Natural killer cell (primary cell): ENCODE results near the gene PPP5C. TPM values are rescaled to one million over a fixed set of nuclear protein-coding genes. Genes with fewer than 3 reads are reported as not detected.
"Not testable (repeated sequence)": the region's sequence is repeated elsewhere in the genome, so short reads cannot be mapped to it uniquely, and the experiment has no call there.

Experiments used
- ATAC-seq, 3 donors: fragments of 150-1000 bp in 2 of 3; fragments of 200-7000 bp in 1 of 3; cut with Tn5 transposase; 1 replicate in 1 of 3; 2 replicates in 2 of 3; pipeline ENCODE4 v1.10.0; 2021; ENCODE audit warnings: mild to moderate bottlenecking in 2 of 3, moderate library complexity in 2 of 3
- DNase-seq, 2 donors: peaks; one replicate each; pipeline versions ENCODE4 v3.0.0 to v3.0.0-alpha.2; 2013 to 2021; ENCODE audit warnings: mixed read lengths in 1 of 2
- H3K27ac ChIP-seq: one replicate; pipeline ENCODE4 v1.5.1; 2013; ENCODE audit warnings: mild to moderate bottlenecking, low read length
- H3K27me3 ChIP-seq: one replicate; pipeline ENCODE4 v1.6.1; 2013; ENCODE audit warnings: low read length; ENCODE audit not compliant: control insufficient read depth, insufficient read depth
- H3K36me3 ChIP-seq: one replicate; pipeline ENCODE4 v1.6.1; 2013; ENCODE audit warnings: low read length; ENCODE audit not compliant: control insufficient read depth, insufficient read depth
- H3K4me1 ChIP-seq: one replicate; pipeline ENCODE4 v1.6.1; 2013; ENCODE audit warnings: low read length; ENCODE audit not compliant: control insufficient read depth, insufficient read depth
- H3K4me3 ChIP-seq: one replicate; pipeline ENCODE4 v1.5.1; 2013; ENCODE audit warnings: low read length
- H3K9me3 ChIP-seq: one replicate; pipeline ENCODE4 v1.6.1; 2013; ENCODE audit warnings: low read length; ENCODE audit not compliant: control insufficient read depth, insufficient read depth
- H3K27ac Mint-ChIP-seq, 2 donors: one replicate each; pipeline ENCODE4 v1.8.0; 2022; ENCODE audit warnings: mild to moderate bottlenecking in 2 of 2, mixed read lengths in 2 of 2, moderate library complexity in 1 of 2
- H3K27me3 Mint-ChIP-seq, 2 donors: one replicate each; pipeline ENCODE4 v1.8.0; 2022; ENCODE audit warnings: low read depth in 2 of 2, mixed read lengths in 2 of 2
- H3K36me3 Mint-ChIP-seq: one replicate; pipeline ENCODE4 v1.8.0; 2022; ENCODE audit warnings: mixed read lengths
- H3K4me1 Mint-ChIP-seq, 2 donors: one replicate each; pipeline ENCODE4 v1.8.0; 2022; ENCODE audit warnings: mixed read lengths in 2 of 2
- H3K4me3 Mint-ChIP-seq: one replicate; pipeline ENCODE4 v1.8.0; 2022; ENCODE audit warnings: mild to moderate bottlenecking, moderate library complexity, mixed read lengths
- H3K9me3 Mint-ChIP-seq, 2 donors: one replicate each; pipeline ENCODE4 v1.8.0; 2022; ENCODE audit warnings: mixed read lengths in 2 of 2
- WGBS: methylation state at CpG from one replicate; pipeline ENCODE4 v1.1.7; 2013; ENCODE audit warnings: missing lambda C conversion rate; ENCODE audit not compliant: insufficient coverage; 5-methylcytosine and 5-hydroxymethylcytosine counted together
- intact Hi-C: fragments of 100-400 bp; cut with micrococcal nuclease; formaldehyde crosslinking; loops from one replicate; pipeline ENCODE4 v1.14.2; 2022
- total RNA-seq, 4 donors: library from RNA; stranded (reverse); fragments of 120-200 nt in 1 of 4; gene quantifications; one replicate each; pipeline versions ENCODE4 v1.2.3 to v1.2.4, GENCODE V29; 2013 to 2022
- TF ChIP-seq, protein P1 (sequence below): fragments of 200-600 bp; IDR thresholded peaks from one replicate; pipeline ENCODE4 v1.8.0; 2022; ENCODE audit warnings: antibody characterized with exemption

The PPP5C gene
- total RNA-seq, 3 donors from 2014 or later (not counting 1 experiment from before 2014, with no cell fraction given): 95.4 to 106 (median 98.4) TPM

DNA sequence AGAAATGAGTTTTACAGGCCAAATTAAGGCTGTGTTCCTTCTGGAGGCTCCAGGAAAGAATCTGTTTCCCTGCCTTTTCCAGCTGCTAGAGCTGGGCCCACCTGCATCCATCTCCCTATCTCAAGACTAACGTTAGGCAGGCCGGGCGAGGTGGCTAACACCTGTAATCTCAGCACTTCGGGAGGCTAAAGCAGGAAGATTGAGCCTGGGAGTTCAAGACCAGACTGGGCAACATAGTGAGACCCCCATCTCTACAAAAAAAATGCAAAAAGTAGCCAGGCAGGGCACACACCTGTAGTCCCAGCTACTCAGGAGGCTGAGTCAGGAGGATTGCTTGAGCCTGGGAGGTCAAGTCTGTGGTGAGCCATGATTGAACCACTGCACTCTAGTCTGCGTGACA lies 35.4 kb upstream of the PPP5C start:
- no peaks in the 10 kb centered on the region for H3K36me3 ChIP-seq
- ATAC-seq (no peak), DNase-seq (no peak)
- H3K36me3 Mint-ChIP-seq: no peaks in the 10 kb centered on the region
- no peak overlapping the region for H3K27ac Mint-ChIP-seq
- H3K27ac ChIP-seq: no peak overlapping the region
- peaks cover 0 to 3% of the 10 kb centered on the region in 2 donors for H3K27me3 Mint-ChIP-seq
- no peaks in the 10 kb centered on the region for H3K4me1 Mint-ChIP-seq
- no peak overlapping the region for H3K4me3 ChIP-seq
- H3K27me3 ChIP-seq: no peaks in the 10 kb centered on the region
- H3K9me3 Mint-ChIP-seq: peaks cover 0 to 2% of the 10 kb centered on the region in 2 donors
- intact Hi-C loops: no loop called here
- no peaks in the 10 kb centered on the region for H3K4me1 ChIP-seq
- TF ChIP-seq, protein P1, sequence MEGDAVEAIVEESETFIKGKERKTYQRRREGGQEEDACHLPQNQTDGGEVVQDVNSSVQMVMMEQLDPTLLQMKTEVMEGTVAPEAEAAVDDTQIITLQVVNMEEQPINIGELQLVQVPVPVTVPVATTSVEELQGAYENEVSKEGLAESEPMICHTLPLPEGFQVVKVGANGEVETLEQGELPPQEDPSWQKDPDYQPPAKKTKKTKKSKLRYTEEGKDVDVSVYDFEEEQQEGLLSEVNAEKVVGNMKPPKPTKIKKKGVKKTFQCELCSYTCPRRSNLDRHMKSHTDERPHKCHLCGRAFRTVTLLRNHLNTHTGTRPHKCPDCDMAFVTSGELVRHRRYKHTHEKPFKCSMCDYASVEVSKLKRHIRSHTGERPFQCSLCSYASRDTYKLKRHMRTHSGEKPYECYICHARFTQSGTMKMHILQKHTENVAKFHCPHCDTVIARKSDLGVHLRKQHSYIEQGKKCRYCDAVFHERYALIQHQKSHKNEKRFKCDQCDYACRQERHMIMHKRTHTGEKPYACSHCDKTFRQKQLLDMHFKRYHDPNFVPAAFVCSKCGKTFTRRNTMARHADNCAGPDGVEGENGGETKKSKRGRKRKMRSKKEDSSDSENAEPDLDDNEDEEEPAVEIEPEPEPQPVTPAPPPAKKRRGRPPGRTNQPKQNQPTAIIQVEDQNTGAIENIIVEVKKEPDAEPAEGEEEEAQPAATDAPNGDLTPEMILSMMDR: no peak
- 95% methylated on average over 5 of the region's 5 CpGs for WGBS
- H3K9me3 ChIP-seq: peaks cover 5% of the 10 kb centered on the region
- H3K4me3 Mint-ChIP-seq: no peak overlapping the region

DNA sequence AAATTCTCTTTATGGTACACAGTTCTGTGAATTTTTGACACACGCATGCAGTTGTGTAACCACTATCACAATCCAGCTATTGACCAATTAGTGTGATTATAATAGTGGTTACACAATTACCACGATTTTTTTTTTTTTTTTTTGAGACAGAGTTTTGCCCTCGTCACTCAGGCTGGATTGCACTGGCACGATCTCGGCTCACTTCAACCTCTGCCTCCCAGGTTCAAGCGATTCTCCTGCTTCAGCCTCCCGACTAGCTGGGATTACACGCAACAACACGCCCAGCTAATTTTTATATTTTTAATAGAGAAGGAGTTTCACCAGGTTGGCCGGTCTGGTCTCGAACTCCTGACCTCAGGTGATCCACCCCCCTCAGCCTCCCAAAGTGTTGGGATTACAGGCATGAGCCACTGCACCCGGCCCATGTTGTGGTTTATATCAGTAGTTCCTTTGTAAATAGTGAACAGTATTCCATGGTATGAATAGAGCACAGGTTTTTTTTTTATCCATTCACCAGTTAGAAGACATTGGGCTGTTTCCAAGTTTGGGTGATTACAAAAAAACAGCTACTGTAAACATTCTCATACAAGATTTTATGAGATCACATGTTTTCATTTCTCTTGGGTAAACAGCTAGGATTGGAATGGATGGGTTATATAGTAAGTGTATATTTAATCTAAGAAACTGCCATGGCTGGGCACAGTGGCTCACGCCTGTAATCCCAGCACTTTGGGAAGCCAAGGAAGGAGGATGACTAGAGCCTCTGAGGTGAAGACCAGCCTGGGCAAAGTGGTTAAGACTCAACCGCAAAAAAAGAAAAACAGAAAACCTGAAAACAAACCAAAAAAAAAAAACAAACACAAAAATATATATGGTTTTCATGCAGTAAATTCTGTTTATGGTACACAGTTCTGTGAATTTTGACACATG lies 33.1 kb upstream of the PPP5C start:
- DNase-seq, H3K9me3 ChIP-seq, ATAC-seq, H3K9me3 Mint-ChIP-seq, H3K4me1 Mint-ChIP-seq, H3K27me3 ChIP-seq, H3K36me3 Mint-ChIP-seq, H3K4me3 ChIP-seq, H3K4me3 Mint-ChIP-seq, H3K27ac Mint-ChIP-seq, H3K27ac ChIP-seq, H3K36me3 ChIP-seq, H3K27me3 Mint-ChIP-seq, intact Hi-C loops, H3K4me1 ChIP-seq: not testable (repeated sequence)
- WGBS: 83% methylated on average over 7 of the region's 14 CpGs

GRCh38 chr19:46317339-46317738 lies 29.5 kb upstream of the PPP5C start:
- ATAC-seq: no peak
- no peaks in the 10 kb centered on the region for H3K36me3 ChIP-seq
- no peaks in the 10 kb centered on the region for H3K36me3 Mint-ChIP-seq

GRCh38 chr19:46319613-46320012 lies 27.3 kb upstream of the PPP5C start:
- Histone ChIP-seq H3K4me1 (no peaks in the 10 kb centered on the region), H3K4me3 (no peak overlapping the region), H3K27ac (no peak overlapping the region), H3K9me3 (no peaks in the 10 kb centered on the region), H3K36me3 (no peaks in the 10 kb centered on the region), H3K27me3 (no peaks in the 10 kb centered on the region)
- no peak overlapping the region for H3K27ac Mint-ChIP-seq
- no peaks in the 10 kb centered on the region for H3K36me3 Mint-ChIP-seq
- DNase-seq (no peak), ATAC-seq (no peak)
- no peak overlapping the region for H3K4me3 Mint-ChIP-seq
- H3K4me1 Mint-ChIP-seq: no peaks in the 10 kb centered on the region
- intact Hi-C loops: no loop called here
- WGBS: 91% methylated on average over 6 of the region's 6 CpGs
- TF ChIP-seq, protein P1: no peak
- H3K9me3 Mint-ChIP-seq: no peaks in the 10 kb centered on the region
- peaks cover 0 to 4% of the 10 kb centered on the region in 2 donors for H3K27me3 Mint-ChIP-seq

More at GRCh38 chr19:46317339-46317738, 29.5 kb upstream of the PPP5C start:
- TF ChIP-seq, protein P1: no peak
- no peaks in the 10 kb centered on the region for H3K4me1 Mint-ChIP-seq
- no peaks in the 10 kb centered on the region for H3K4me1 ChIP-seq
- intact Hi-C loops: no loop called here
- H3K4me3 Mint-ChIP-seq: no peak overlapping the region
- H3K27me3 Mint-ChIP-seq: peaks cover 0 to 4% of the 10 kb centered on the region in 2 donors
- H3K27me3 ChIP-seq: no peaks in the 10 kb centered on the region
- H3K27ac ChIP-seq: no peak overlapping the region
- no peaks in the 10 kb centered on the region for H3K9me3 ChIP-seq
- 67% methylated on average over 2 of the region's 2 CpGs for WGBS
- DNase-seq: no peak
- no peaks in the 10 kb centered on the region for H3K9me3 Mint-ChIP-seq
- no peak overlapping the region for H3K4me3 ChIP-seq
- no peak overlapping the region for H3K27ac Mint-ChIP-seq
